Measurements from ENCODE around the gene NFIA. TPM values are rescaled to one million over a fixed set of nuclear protein-coding genes. Genes with fewer than 3 reads are reported as not detected.

NFIA gene
- total and polyA plus RNA-seq, 10 of the 15 experiments (the other 5 are each of a cell fraction or from before 2014, with no cell fraction given), result 0.10 to 0.16 TPM; not detected in 8

DNA sequence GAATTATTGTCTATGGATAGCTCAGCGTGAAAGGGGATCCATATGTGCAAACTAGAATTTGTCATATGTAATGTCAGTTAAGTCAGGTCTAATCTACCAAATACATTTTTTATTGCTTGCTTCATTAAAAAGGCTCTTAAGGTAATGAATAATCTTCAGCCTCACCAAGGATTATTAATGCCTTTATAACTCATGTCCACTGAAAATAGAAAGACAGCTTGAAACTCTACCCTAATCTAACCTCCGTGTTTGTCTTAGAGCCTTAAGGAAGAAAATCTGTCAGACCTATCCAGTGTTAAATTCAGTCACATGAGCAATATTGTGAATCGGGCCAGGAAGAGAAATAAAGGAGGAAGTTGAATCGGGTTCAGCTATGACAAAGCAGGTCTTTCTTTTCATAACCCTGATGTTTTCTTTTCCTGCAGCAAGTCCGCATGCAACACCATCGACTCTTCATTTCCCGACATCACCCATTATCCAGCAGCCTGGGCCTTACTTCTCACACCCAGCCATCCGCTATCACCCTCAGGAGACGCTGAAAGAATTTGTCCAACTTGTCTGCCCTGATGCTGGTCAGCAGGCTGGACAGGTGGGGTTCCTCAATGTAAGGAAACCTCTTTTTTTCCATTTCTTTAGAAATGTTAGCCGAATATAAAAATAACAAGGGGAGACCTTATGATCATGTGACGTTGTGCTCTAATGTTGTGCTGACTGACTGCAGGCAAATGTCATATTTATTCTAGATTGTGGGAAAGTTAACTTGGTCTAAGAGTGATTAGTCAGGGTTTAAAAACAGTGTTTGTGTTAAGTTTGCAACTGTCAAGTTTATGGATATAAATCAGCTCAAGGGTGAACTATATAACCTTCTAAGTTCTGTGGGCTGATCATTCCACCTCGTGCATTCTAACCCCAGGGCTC lies 321.6 kb downstream of the NFIA start (continued):
- TF ChIP-seq BCLAF1 (IDR thresholded peaks at IDR 0.05) (no peak), FOS (IDR thresholded peaks at IDR 0.05; ENCODE audit: borderline replicate concordance, extremely low read depth, insufficient read length) (no peak), NR2F1 (conservative IDR thresholded peaks at IDR 0.05) (no peak), JUND (IDR thresholded peaks at IDR 0.05; ENCODE audit: low read depth, low read length) (no peak), LARP7 (IDR thresholded peaks at IDR 0.05) (no peak), PAX5 (IDR thresholded peaks at IDR 0.05; ENCODE audit: borderline replicate concordance, low read depth, low read length) (no peak), SREBF1 (IDR thresholded peaks at IDR 0.05; ENCODE audit: low read length) (no peak), KAT2A (conservative IDR thresholded peaks at IDR 0.05; ENCODE audit: control insufficient read depth, low read depth, low read length) (no peak), BRCA1 (IDR thresholded peaks at IDR 0.05; ENCODE audit: low read depth, low read length) (no peak)
- TF ChIP-seq, protein P1, sequence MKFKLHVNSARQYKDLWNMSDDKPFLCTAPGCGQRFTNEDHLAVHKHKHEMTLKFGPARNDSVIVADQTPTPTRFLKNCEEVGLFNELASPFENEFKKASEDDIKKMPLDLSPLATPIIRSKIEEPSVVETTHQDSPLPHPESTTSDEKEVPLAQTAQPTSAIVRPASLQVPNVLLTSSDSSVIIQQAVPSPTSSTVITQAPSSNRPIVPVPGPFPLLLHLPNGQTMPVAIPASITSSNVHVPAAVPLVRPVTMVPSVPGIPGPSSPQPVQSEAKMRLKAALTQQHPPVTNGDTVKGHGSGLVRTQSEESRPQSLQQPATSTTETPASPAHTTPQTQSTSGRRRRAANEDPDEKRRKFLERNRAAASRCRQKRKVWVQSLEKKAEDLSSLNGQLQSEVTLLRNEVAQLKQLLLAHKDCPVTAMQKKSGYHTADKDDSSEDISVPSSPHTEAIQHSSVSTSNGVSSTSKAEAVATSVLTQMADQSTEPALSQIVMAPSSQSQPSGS (IDR thresholded peaks at IDR 0.05; ENCODE audit: low read length), result no peak

Data from GM12878 (cell line).